T-cell (primary cell): ENCODE measurements around the gene CELF5. TPM values are rescaled to one million over a fixed set of nuclear protein-coding genes. Genes with fewer than 3 reads are reported as not detected.

ENCODE experiments used
- ATAC-seq, 4 experiments: fragments of 200-7000 bp in 3 of 4; fragments of 150-1000 bp in 1 of 4; cut with Tn5 transposase; replicated peaks in 1 of 4; 1 replicate in 3 of 4; 2 replicates in 1 of 4; pipeline ENCODE4 v1.10.0; 2021; ENCODE audit warnings: moderate library complexity in 3 of 4, mild to moderate bottlenecking in 2 of 4, moderate number of reproducible peaks in 1 of 4
- CTCF ChIA-PET, 2 donors: fragments of 300-600 bp; sonication (Branson Sonifier 250); formaldehyde crosslinking; loops; one replicate each; lab custom pipeline; 2022; ENCODE audit warnings: antibody characterized with exemption in 2 of 2; lab: Charles Lee
- POLR2A ChIA-PET, 2 donors: fragments of 300-600 bp; sonication (Branson Sonifier 250); formaldehyde crosslinking; loops; one replicate each; lab custom pipeline; 2022; ENCODE audit warnings: antibody characterized with exemption in 2 of 2; lab: Charles Lee
- DNase-seq, 35 experiments: peaks; one replicate each; pipeline versions ENCODE4 v3.0.0 to v3.0.0-alpha.2; 2013 to 2023
- H3K27ac ChIP-seq: one replicate; pipeline ENCODE4 v1.5.1; 2013; ENCODE audit warnings: low read length
- H3K27me3 ChIP-seq, 2 experiments: replicated peaks in 1 of 2; 1 replicate in 1 of 2; 2 replicates in 1 of 2; pipeline versions ENCODE4 v1.6.1 to v1.7.0; 2013; ENCODE audit warnings: low read length in 1 of 2, mixed read lengths in 1 of 2; ENCODE audit not compliant: control insufficient read depth in 2 of 2, insufficient read depth in 2 of 2; ENCODE audit errors: extremely low read depth in 1 of 2
- H3K36me3 ChIP-seq, 2 donors: 1 replicate in 1 of 2; 2 replicates in 1 of 2; pipeline versions ENCODE4 v1.6.1 to v1.7.0; 2013; ENCODE audit warnings: low read length in 1 of 2; ENCODE audit not compliant: control insufficient read depth in 2 of 2, insufficient read depth in 1 of 2; ENCODE audit errors: extremely low read depth in 1 of 2
- H3K4me1 ChIP-seq, 2 experiments: 1 replicate in 1 of 2; 2 replicates in 1 of 2; pipeline versions ENCODE4 v1.6.1 to v1.7.0; 2013; ENCODE audit warnings: low read length in 2 of 2, mixed read lengths in 1 of 2; ENCODE audit not compliant: insufficient read depth in 2 of 2, control insufficient read depth in 1 of 2; ENCODE audit errors: extremely low read depth in 1 of 2
- H3K4me3 ChIP-seq, 2 donors: 1 replicate in 1 of 2; 2 replicates in 1 of 2; pipeline versions ENCODE4 v1.5.1 to v1.7.0; 2013; ENCODE audit warnings: mild to moderate bottlenecking in 2 of 2, low read length in 1 of 2, moderate library complexity in 1 of 2; ENCODE audit not compliant: control insufficient read depth in 1 of 2; ENCODE audit errors: extremely low read depth in 1 of 2
- H3K9me3 ChIP-seq: 2 replicates; pipeline ENCODE4 v1.7.0; 2013
- H3K27ac Mint-ChIP-seq, 2 donors: one replicate each; pipeline ENCODE4 v1.8.0; 2020 to 2021; ENCODE audit warnings: mild to moderate bottlenecking in 2 of 2, mixed read lengths in 2 of 2
- H3K27me3 Mint-ChIP-seq, 2 donors: one replicate each; pipeline ENCODE4 v1.8.0; 2021 to 2022; ENCODE audit warnings: mixed read lengths in 2 of 2
- H3K36me3 Mint-ChIP-seq: one replicate; pipeline ENCODE4 v1.8.0; 2021; ENCODE audit warnings: mixed read lengths
- H3K4me1 Mint-ChIP-seq, 3 donors: one replicate each; pipeline ENCODE4 v1.8.0; 2020 to 2022; ENCODE audit warnings: mixed read lengths in 3 of 3, mild to moderate bottlenecking in 1 of 3
- H3K4me3 Mint-ChIP-seq, 3 donors: one replicate each; pipeline ENCODE4 v1.8.0; 2020 to 2022; ENCODE audit warnings: mild to moderate bottlenecking in 3 of 3, mixed read lengths in 3 of 3, moderate library complexity in 3 of 3
- H3K9me3 Mint-ChIP-seq, 3 donors: one replicate each; pipeline ENCODE4 v1.8.0; 2020 to 2022; ENCODE audit warnings: mixed read lengths in 3 of 3
- WGBS: methylation state at CpG from one replicate; pipeline ENCODE4 v1.1.5; 2013; ENCODE audit warnings: missing lambda C conversion rate; ENCODE audit not compliant: insufficient coverage; 5-methylcytosine and 5-hydroxymethylcytosine counted together
- total RNA-seq, 35 experiments: library from RNA in 6 of 35; stranded (reverse) in 6 of 35; fragments of 120-200 nt in 1 of 35; gene quantifications; one replicate each; pipeline versions ENCODE4 v1.2.1 to v1.2.4 and lab custom pipeline; 2013 to 2026

The CELF5 gene
- total RNA-seq, 5 donors from 2014 or later (not counting 1 experiment from before 2014, with no cell fraction given) = 0.23 to 1.9 (median 0.39) TPM; not detected in 1

- Histone ChIP-seq H3K4me3 (no peak overlapping the region), H3K4me1 (peaks cover 2 to 7% of the 10 kb centered on the region in 2 experiments), H3K36me3 (no peaks in the 10 kb centered on the region), H3K27me3 (peaks cover 0 to 71% of the 10 kb centered on the region in 2 experiments), H3K27ac (no peak overlapping the region), H3K9me3 (no peaks in the 10 kb centered on the region)
- ChIA-PET POLR2A (no interaction called here), CTCF (no interaction called here)
- H3K27me3 Mint-ChIP-seq = peaks cover 8 to 39% of the 10 kb centered on the region in 2 donors
- H3K4me1 Mint-ChIP-seq = no peaks in the 10 kb centered on the region
- H3K9me3 Mint-ChIP-seq = no peaks in the 10 kb centered on the region
- H3K4me3 Mint-ChIP-seq = peak overlapping the region in 1 of 3 donors; percentile 22
- DNase-seq (no peak), ATAC-seq (no peak)
- no peak overlapping the region for H3K27ac Mint-ChIP-seq
- WGBS = 68% methylated on average over 11 of the region's 12 CpGs
- no peaks in the 10 kb centered on the region for H3K36me3 Mint-ChIP-seq
Measured at GRCh38 chr19:3227054-3227626, 2.7 kb downstream of the CELF5 start.

- H3K36me3 Mint-ChIP-seq = no peaks in the 10 kb centered on the region
- no peaks in the 10 kb centered on the region for H3K4me1 Mint-ChIP-seq
- Histone ChIP-seq H3K27me3 (peaks cover 0 to 66% of the 10 kb centered on the region in 2 experiments), H3K4me1 (peaks cover 2 to 4% of the 10 kb centered on the region in 2 experiments), H3K36me3 (no peaks in the 10 kb centered on the region), H3K9me3 (no peaks in the 10 kb centered on the region), H3K27ac (no peak overlapping the region), H3K4me3 (no peak overlapping the region)
- no peak overlapping the region for H3K4me3 Mint-ChIP-seq
- ChIA-PET POLR2A (no interaction called here), CTCF (interaction anchor here in 1 of 2 donors (0.6 kb wide), 1 partner anchor 16 kb away, joined by 7 read pairs; no protein-coding TSS in a partner anchor)
- H3K9me3 Mint-ChIP-seq = no peaks in the 10 kb centered on the region
- DNase-seq (no peak), ATAC-seq (no peak)
- 62% methylated on average over 8 of the region's 9 CpGs for WGBS
- H3K27me3 Mint-ChIP-seq = peaks cover 14 to 45% of the 10 kb centered on the region in 2 donors
- H3K27ac Mint-ChIP-seq = no peak overlapping the region
Measured at GRCh38 chr19:3229346-3229743, 4.9 kb downstream of the CELF5 start.

DNA sequence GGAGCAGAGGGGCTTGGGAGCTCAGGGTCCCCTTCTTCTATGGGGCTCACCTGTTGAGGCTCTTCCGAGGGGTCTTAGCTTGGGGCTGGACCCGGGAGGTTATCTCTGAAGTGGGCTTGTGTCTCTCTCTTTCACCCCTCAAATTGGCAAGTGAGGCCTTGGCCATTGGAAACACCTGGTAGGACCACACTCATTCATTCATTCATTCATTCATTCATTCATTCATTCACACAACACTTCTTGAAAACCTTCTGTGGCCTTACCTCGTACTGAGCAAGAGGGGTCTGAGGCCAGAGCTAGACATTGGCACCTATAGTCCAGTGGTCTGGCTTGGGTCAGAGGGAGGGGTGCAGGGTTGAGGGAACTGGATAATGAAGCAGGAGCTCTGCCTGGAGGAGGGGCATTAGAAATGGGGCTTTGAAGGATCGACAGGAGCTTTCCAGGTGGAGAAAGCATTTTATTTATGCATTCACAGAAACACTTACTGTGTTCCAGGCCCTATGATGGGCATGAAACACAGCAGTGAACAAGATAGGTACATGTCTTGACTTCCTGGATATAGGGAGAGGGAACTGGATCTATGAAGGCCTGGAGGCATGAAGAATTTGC is 5.5 kb downstream of the CELF5 start:
- Histone ChIP-seq H3K27ac (no peak overlapping the region), H3K4me1 (peaks cover 0 to 2% of the 10 kb centered on the region in 2 experiments), H3K36me3 (no peaks in the 10 kb centered on the region), H3K27me3 (peaks cover 0 to 69% of the 10 kb centered on the region in 2 experiments), H3K4me3 (no peak overlapping the region), H3K9me3 (no peaks in the 10 kb centered on the region)
- no peaks in the 10 kb centered on the region for H3K36me3 Mint-ChIP-seq
- no peak overlapping the region for H3K27ac Mint-ChIP-seq
- no peaks in the 10 kb centered on the region for H3K4me1 Mint-ChIP-seq
- peaks cover 18 to 49% of the 10 kb centered on the region in 2 donors for H3K27me3 Mint-ChIP-seq
- no CpG with 5 or more reads among the region's 4 CpGs for WGBS
- CTCF ChIA-PET = interaction anchor here in 1 of 2 donors (0.6 kb wide), 1 partner anchor 17 kb away, joined by 7 read pairs; no protein-coding TSS in a partner anchor
- ATAC-seq (no peak), DNase-seq (no peak)
- no peaks in the 10 kb centered on the region for H3K9me3 Mint-ChIP-seq
- POLR2A ChIA-PET = no interaction called here
- no peak overlapping the region for H3K4me3 Mint-ChIP-seq

DNA sequence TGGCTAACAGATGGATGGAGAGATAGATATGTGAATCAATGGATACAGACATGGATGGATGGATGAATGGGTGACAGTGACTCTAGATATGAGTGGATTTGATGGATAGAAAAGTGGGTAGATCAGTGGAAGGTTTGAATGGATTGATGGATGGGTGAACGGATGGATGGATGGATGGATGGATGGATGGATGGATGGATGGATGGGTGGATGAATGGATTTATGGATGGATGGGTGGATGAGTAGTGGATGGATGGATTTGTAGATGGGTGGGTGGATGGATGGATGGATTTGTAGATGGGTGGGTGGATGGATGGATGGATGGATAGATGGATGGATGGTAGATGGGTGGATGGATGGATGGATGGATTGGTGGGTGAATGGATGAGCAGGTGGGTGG is 6.8 kb downstream of the CELF5 start:
- DNase-seq (no peak), ATAC-seq (no peak)
- ChIA-PET CTCF (interaction anchor here in 1 of 2 donors (0.7 kb wide), 1 partner anchor 99 kb away, joined by 7 read pairs; no protein-coding TSS in a partner anchor), POLR2A (no interaction called here)
- no peak overlapping the region for H3K27ac Mint-ChIP-seq
- 100% methylated on average over 1 of the region's 1 CpG for WGBS
- H3K4me3 ChIP-seq = no peak overlapping the region
- H3K4me3 Mint-ChIP-seq = no peak overlapping the region
- peaks cover 0 to 60% of the 10 kb centered on the region in 2 experiments for H3K27me3 ChIP-seq
- no peaks in the 10 kb centered on the region for H3K9me3 Mint-ChIP-seq
- H3K36me3 ChIP-seq = no peaks in the 10 kb centered on the region
- H3K4me1 Mint-ChIP-seq = no peaks in the 10 kb centered on the region
- no peaks in the 10 kb centered on the region for H3K9me3 ChIP-seq
- peaks cover 19 to 47% of the 10 kb centered on the region in 2 donors for H3K27me3 Mint-ChIP-seq
- no peak overlapping the region for H3K27ac ChIP-seq
- H3K4me1 ChIP-seq = no peaks in the 10 kb centered on the region
- no peaks in the 10 kb centered on the region for H3K36me3 Mint-ChIP-seq

DNA sequence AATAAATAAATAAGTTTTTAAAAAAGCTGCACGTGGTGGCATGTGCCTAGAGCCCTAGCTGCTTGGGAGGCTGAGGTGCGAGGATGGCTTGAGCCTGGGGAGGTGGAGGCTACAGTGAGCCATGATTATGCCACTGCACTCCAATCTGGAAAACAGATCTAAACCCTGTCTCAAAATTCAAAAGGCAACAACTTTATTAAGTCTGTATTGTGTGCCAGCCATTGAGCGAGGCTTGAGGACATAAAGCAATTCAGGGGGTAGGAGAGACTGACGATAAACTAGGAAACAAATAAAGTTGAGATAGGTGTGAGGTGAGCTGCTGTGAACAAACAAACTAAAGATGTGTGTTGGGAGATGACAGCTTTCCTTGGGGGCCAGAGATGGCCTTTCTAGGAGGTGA is 8.7 kb downstream of the CELF5 start:
- ChIA-PET POLR2A (no interaction called here), CTCF (no interaction called here)
- Histone ChIP-seq H3K9me3 (no peaks in the 10 kb centered on the region), H3K27ac (no peak overlapping the region), H3K4me1 (no peaks in the 10 kb centered on the region), H3K36me3 (no peaks in the 10 kb centered on the region), H3K27me3 (peaks cover 0 to 42% of the 10 kb centered on the region in 2 experiments), H3K4me3 (no peak overlapping the region)
- ATAC-seq = no peak
- DNase-seq = no peak
- WGBS = 75% methylated on average over 2 of the region's 4 CpGs
- Mint-ChIP-seq H3K27ac (no peak overlapping the region), H3K36me3 (no peaks in the 10 kb centered on the region), H3K4me3 (no peak overlapping the region), H3K9me3 (no peaks in the 10 kb centered on the region), H3K27me3 (peaks cover 12 to 29% of the 10 kb centered on the region in 2 donors), H3K4me1 (no peaks in the 10 kb centered on the region)

DNA sequence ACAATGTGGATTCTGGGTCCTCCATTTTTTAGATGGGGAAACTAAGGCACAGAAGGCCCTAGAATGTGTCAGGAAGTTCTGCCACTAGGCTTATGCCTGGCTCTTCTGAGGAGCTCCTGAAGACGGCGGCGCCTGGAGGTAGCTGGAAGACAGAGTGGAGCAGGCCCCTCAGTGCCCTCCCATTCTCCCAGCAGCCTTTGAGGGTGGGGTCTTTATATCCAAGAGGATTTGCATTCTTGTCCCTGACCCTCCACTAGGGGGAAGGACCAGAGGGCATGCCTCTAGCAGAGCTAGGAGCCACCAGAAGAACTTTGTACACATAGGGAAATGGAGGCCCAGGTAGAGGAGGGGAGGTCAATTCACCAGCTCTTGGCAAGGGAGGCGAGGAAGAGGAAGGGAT is 9.4 kb downstream of the CELF5 start:
- no peaks in the 10 kb centered on the region for H3K36me3 ChIP-seq
- H3K4me1 ChIP-seq = no peaks in the 10 kb centered on the region
- H3K27ac Mint-ChIP-seq = no peak overlapping the region
- peaks cover 11 to 28% of the 10 kb centered on the region in 2 donors for H3K27me3 Mint-ChIP-seq
- H3K4me3 Mint-ChIP-seq = no peak overlapping the region
- peaks cover 0 to 36% of the 10 kb centered on the region in 2 experiments for H3K27me3 ChIP-seq
- ChIA-PET CTCF (no interaction called here), POLR2A (no interaction called here)
- no peak overlapping the region for H3K27ac ChIP-seq
- no peaks in the 10 kb centered on the region for H3K4me1 Mint-ChIP-seq
- ATAC-seq (no peak), DNase-seq (no peak)
- WGBS = no CpG with 5 or more reads among the region's 4 CpGs
- H3K4me3 ChIP-seq = no peak overlapping the region
- H3K9me3 ChIP-seq = no peaks in the 10 kb centered on the region
- H3K36me3 Mint-ChIP-seq = no peaks in the 10 kb centered on the region
- no peaks in the 10 kb centered on the region for H3K9me3 Mint-ChIP-seq
